ENCODE measurements around the gene ITGA7. TPM values are rescaled to one million over a fixed set of nuclear protein-coding genes. Genes with fewer than 3 reads are reported as not detected.
A peak's percentile ranks its signal among the peaks of the same experiment; 100 is the strongest.

Gene ITGA7
- total and polyA plus RNA-seq, 2 of the 8 experiments (the other 6 are each of a cell fraction or from before 2014, with no cell fraction given) = 57.6 to 86.1 TPM

- peak overlapping the region; percentile 85 for H3K18ac ChIP-seq (ENCODE audit: extremely low read depth, low read length)
- H3K79me1 ChIP-seq (ENCODE audit: low read depth, low read length) = peaks cover 5% of the 10 kb centered on the region; the same call in 1 of the 2 replicates
- WGBS, 2 experiments (ENCODE audit: extremely low coverage in 1 of 2, insufficient coverage in 1 of 2, insufficient read length in 1 of 2, insufficient replicate concordance in 2 of 2, low coverage in 1 of 2, low lambda C conversion rate in 2 of 2, missing lambda C conversion rate in 1 of 2) = 2% methylated on average over 12 of the region's 61 CpGs; no CpG with 5 or more reads in 1 of the 2 experiments
- H2BK5ac ChIP-seq (ENCODE audit: low read depth, low read length) = peak overlapping the region; percentile 77; the same call in 1 of the 2 replicates
- peak overlapping the region; percentile 61; the same call in 1 of the 2 replicates for H3K27ac ChIP-seq (ENCODE audit: low read depth, low read length)
- H2BK20ac ChIP-seq (ENCODE audit: low read length) = no peak overlapping the region
- H3K4me3 ChIP-seq (ENCODE audit: extremely low read depth in 1 of 4, insufficient read depth in 2 of 4, low read depth in 3 of 4, low read length in 4 of 4) = peak overlapping the region; percentile 54 to 93 (median 90)
- peak overlapping the region; percentile 70 for H4K8ac ChIP-seq (ENCODE audit: extremely low read depth, insufficient read depth, low read length)
- H3K23ac ChIP-seq (ENCODE audit: insufficient read length) = no peak overlapping the region
- no peak overlapping the region for H3K14ac ChIP-seq (ENCODE audit: insufficient read length)
- H4K20me1 ChIP-seq (replicated peaks in 1 of 2; ENCODE audit: control insufficient read depth in 1 of 2, insufficient read depth in 2 of 2, low read length in 2 of 2) = peaks cover 0 to 6% of the 10 kb centered on the region in 2 experiments
- H2BK12ac ChIP-seq (ENCODE audit: low read depth, low read length) = no peak overlapping the region
- FAIRE-seq (no peak), DNase-seq (ENCODE audit: low read depth in 1 of 2, low spot score in 2 of 2) (no peak)
- H3K56ac ChIP-seq (replicated peaks; ENCODE audit: insufficient read length, low read depth, low read length) = peak overlapping the region; percentile 66
- H3K4me1 ChIP-seq (replicated peaks in 1 of 4; ENCODE audit: control insufficient read depth in 3 of 4, insufficient read depth in 4 of 4, low read length in 3 of 4) = peaks cover 0 to 12% (median 10%) of the 10 kb centered on the region in 4 experiments; a peak in 6 of 7 replicates
- peaks cover 0 to 17% of the 10 kb centered on the region in 2 experiments; a peak in 2 of 4 replicates for H3K79me2 ChIP-seq (ENCODE audit: control insufficient read depth in 1 of 2, insufficient read depth in 2 of 2, low read length in 2 of 2)
- H4K5ac ChIP-seq (ENCODE audit: insufficient read length, low read depth, low read length) = peak overlapping the region; percentile 63
- ChIA-PET CTCF (ENCODE audit: partially characterized antibody) (interaction anchor here (1.1 to 2.7 kb wide), 9 partner anchors 9 to 90 kb away, joined by 4 to 34 read pairs (median 12); partner anchors contain the start of genes ITGA7, ORMDL2, RDH5 and SARNP), POLR2A (ENCODE audit: partially characterized antibody) (interaction anchor here (1.0 to 34.1 kb wide), 12 partner anchors 9 to 376 kb away, joined by 3 to 809 read pairs (median 10); partner anchors contain the start of genes BLOC1S1, ITGA7, ORMDL2 and PA2G4)
- no peak overlapping the region for H2AK5ac ChIP-seq (ENCODE audit: low read depth, low read length)
- peak overlapping the region; percentile 65 for H2BK15ac ChIP-seq (ENCODE audit: low read length)
- peaks cover 15% of the 10 kb centered on the region for H3K23me2 ChIP-seq (ENCODE audit: low read depth, low read length)
- peak overlapping the region; percentile 82 to 92 for H3K4me2 ChIP-seq (ENCODE audit: insufficient read depth in 1 of 2, low read depth in 2 of 2, low read length in 2 of 2)
- peaks cover 6 to 29% (median 15%) of the 10 kb centered on the region in 4 experiments; a peak in 5 of 8 replicates for H3K36me3 ChIP-seq (ENCODE audit: control insufficient read depth in 2 of 4, insufficient read depth in 4 of 4, low read length in 3 of 4)
- no peak overlapping the region for H2AFZ ChIP-seq (ENCODE audit: low read length)
- H3K4ac ChIP-seq (replicated peaks; ENCODE audit: insufficient read length, low read depth, low read length) = peak overlapping the region; percentile 24
- H3K27me3 ChIP-seq (replicated peaks in 1 of 4; ENCODE audit: control insufficient read depth in 3 of 4, extremely low read depth in 1 of 4, insufficient read depth in 3 of 4, low read length in 3 of 4) = no peaks in the 10 kb centered on the region
- peak overlapping the region; percentile 40 for H4K91ac ChIP-seq (replicated peaks; ENCODE audit: insufficient read length, low read length)
- no peak overlapping the region for H2BK120ac ChIP-seq (replicated peaks; ENCODE audit: low read depth, low read length)
- H3K9me3 ChIP-seq (ENCODE audit: insufficient read depth in 2 of 2, low read depth in 1 of 2, low read length in 1 of 2) = no peaks in the 10 kb centered on the region
- peak overlapping the region; percentile 31 to 86 (median 68) for H3K9ac ChIP-seq (replicated peaks in 1 of 4; ENCODE audit: extremely low read depth in 1 of 4, low read depth in 3 of 4, low read length in 3 of 4)
- TF ChIP-seq MAX (IDR thresholded peaks at IDR 0.05) (no peak), CEBPB (IDR thresholded peaks at IDR 0.05; ENCODE audit: low read depth, low read length) (no peak), CREB1 (IDR thresholded peaks at IDR 0.05) (no peak), KDM1A (IDR thresholded peaks at IDR 0.05; ENCODE audit: borderline replicate concordance, low read length) (no peak), EP300 (IDR thresholded peaks at IDR 0.05; ENCODE audit: borderline replicate concordance in 1 of 2, low read depth in 2 of 2, low read length in 2 of 2) (no peak), SAP30 (IDR thresholded peaks at IDR 0.05; ENCODE audit: insufficient read depth, insufficient replicate concordance, low read length) (no peak), POLR2AphosphoS5 (IDR thresholded peaks at IDR 0.05; ENCODE audit: low read depth, low read length) (no peak), E2F6 (IDR thresholded peaks at IDR 0.05) (no peak), SIN3A (conservative IDR thresholded peaks at IDR 0.05 in 1 of 2, IDR thresholded peaks at IDR 0.05 in 1 of 2; ENCODE audit: low read depth in 1 of 2, low read length in 2 of 2) (no peak; a peak in 1 of 4 replicates), EGR1 (IDR thresholded peaks at IDR 0.05; ENCODE audit: borderline replicate concordance, low read depth, low read length) (no peak)
Measured at GRCh38 chr12:55728186-55728938, 20.7 kb upstream of the ITGA7 start.
